ENCODE results near the gene MYCN. TPM values are rescaled to one million over a fixed set of nuclear protein-coding genes. Genes with fewer than 3 reads are reported as not detected.

MYCN gene
- total RNA-seq, 1 donor from 2014 or later: not detected

- no peak for DNase-seq (ENCODE audit: low read depth)
Observed at GRCh38 chr2:15976354-15976753, 36.0 kb downstream of the MYCN start.

- no peak for DNase-seq (ENCODE audit: low read depth)
Observed at GRCh38 chr2:15979051-15979758, 38.9 kb downstream of the MYCN start.

- DNase-seq (ENCODE audit: low read depth): no peak
Observed at GRCh38 chr2:15979759-15980604, 39.6 kb downstream of the MYCN start.

GRCh38 chr2:15980605-15981098 is 40.3 kb downstream of the MYCN start:
- DNase-seq (ENCODE audit: low read depth): no peak

GRCh38 chr2:15981646-15982045 is 41.3 kb downstream of the MYCN start:
- no peak for DNase-seq (ENCODE audit: low read depth)

- DNase-seq (ENCODE audit: low read depth): no peak
Observed at GRCh38 chr2:15982285-15983044, 42.1 kb downstream of the MYCN start.

- no peak for DNase-seq (ENCODE audit: low read depth)
Observed at GRCh38 chr2:15983496-15983895, 43.1 kb downstream of the MYCN start.

GRCh38 chr2:15984368-15985255 is 44.3 kb downstream of the MYCN start:
- DNase-seq (ENCODE audit: low read depth): no peak

- DNase-seq (ENCODE audit: low read depth): no peak
Observed at GRCh38 chr2:15985531-15985930, 45.2 kb downstream of the MYCN start.

GRCh38 chr2:15986068-15986560 is 45.8 kb downstream of the MYCN start:
- no peak for DNase-seq (ENCODE audit: low read depth)

- no peak for DNase-seq (ENCODE audit: low read depth)
Observed at GRCh38 chr2:15986644-15987043, 46.3 kb downstream of the MYCN start.

GRCh38 chr2:15988733-15989132 is 48.4 kb downstream of the MYCN start:
- DNase-seq (ENCODE audit: low read depth): no peak

- DNase-seq (ENCODE audit: low read depth): no peak
Observed at GRCh38 chr2:15989559-15989958, 49.2 kb downstream of the MYCN start.

- no peak for DNase-seq (ENCODE audit: low read depth)
Observed at GRCh38 chr2:15990151-15991101, 50.1 kb downstream of the MYCN start.

GRCh38 chr2:15991231-15991630 is 50.9 kb downstream of the MYCN start:
- DNase-seq (ENCODE audit: low read depth): no peak

- no peak for DNase-seq (ENCODE audit: low read depth)
Observed at GRCh38 chr2:15992457-15993231, 52.3 kb downstream of the MYCN start.

- no peak for DNase-seq (ENCODE audit: low read depth)
Observed at GRCh38 chr2:15993232-15993610, 52.9 kb downstream of the MYCN start.

- no peak for DNase-seq (ENCODE audit: low read depth)
Observed at GRCh38 chr2:15993666-15994065, 53.3 kb downstream of the MYCN start.

GRCh38 chr2:15995603-15996002 is 55.3 kb downstream of the MYCN start:
- DNase-seq (ENCODE audit: low read depth): no peak
